Testis (tissue), 3 donors: ENCODE measurements around the gene KIF17. TPM values are rescaled to one million over a fixed set of nuclear protein-coding genes. Genes with fewer than 3 reads are reported as not detected.
A peak's percentile ranks its signal among the peaks of the same experiment; 100 is the strongest.

Experiments
- DNase-seq: peaks from one replicate; pipeline ENCODE4 v3.0.0-alpha.2; 2019
- H3K27ac ChIP-seq, 2 donors: fragments of 200-600 bp; sonication (generic); one replicate each; pipeline ENCODE4 v1.5.1; 2019
- H3K27me3 ChIP-seq: fragments of 200-600 bp; sonication (generic); one replicate; pipeline ENCODE4 v1.5.1; 2019
- H3K36me3 ChIP-seq: fragments of 200-600 bp; sonication (generic); one replicate; pipeline ENCODE4 v1.5.1; 2017; ENCODE audit warnings: low read depth; ENCODE audit errors: missing control alignments
- H3K4me1 ChIP-seq: fragments of 200-600 bp; sonication (generic); one replicate; pipeline ENCODE4 v1.5.1; 2019
- H3K4me3 ChIP-seq, 2 donors: fragments of 200-600 bp; sonication (generic); one replicate each; pipeline ENCODE4 v1.5.1; 2017 to 2019
- H3K9me3 ChIP-seq: fragments of 200-600 bp; sonication (generic); one replicate; pipeline ENCODE4 v1.5.1; 2017
- CTCF ChIP-seq, 3 experiments: fragments of 450-650 bp in 2 of 3; fragments of 200-600 bp in 1 of 3; sonication (generic) in 1 of 3; IDR thresholded peaks; one replicate each; pipeline ENCODE4 v1.5.1; 2016 to 2019; ENCODE audit warnings: antibody characterized with exemption in 3 of 3, mild to moderate bottlenecking in 2 of 3, moderate library complexity in 1 of 3
- POLR2A ChIP-seq: fragments of 450-650 bp; IDR thresholded peaks from one replicate; pipeline ENCODE4 v1.6.1; 2017; ENCODE audit warnings: antibody characterized with exemption, mild to moderate bottlenecking, moderate library complexity
- WGBS, 2 donors: methylation state at CpG; one replicate each; pipeline ENCODE4 v1.1.5; 2018; 5-methylcytosine and 5-hydroxymethylcytosine counted together
- intact Hi-C: fragments of 100-400 bp; cut with DNase I; formaldehyde crosslinking; loops from one replicate; pipeline ENCODE4 v1.15.1; 2023; ENCODE audit warnings: low total_unique reads
- polyA plus RNA-seq: library from polyadenylated mRNA; stranded (reverse); fragments of 350-450 nt; fragmentation: Illumina TruSeq; extraction: RNeasy Lipid Tissue Mini Kit (QIAGEN cat#74804); gene quantifications from one replicate; pipeline ENCODE4 v1.2.3, GENCODE V29; 2014; ENCODE audit warnings: low read depth, low replicate concordance; ENCODE audit not compliant: insufficient read depth
- total RNA-seq, 2 donors: library from RNA; depleted of rRNA; stranded (reverse); fragments of >200 nt; gene quantifications; one replicate each; pipeline ENCODE4 v1.2.3, GENCODE V29; 2016

The KIF17 gene
- total and polyA plus RNA-seq, 3 donors from 2014 or later = 36.1 to 80.2 (median 54.1) TPM

- peak; percentile 10 for DNase-seq
- intact Hi-C loops = no loop called here
- H3K4me1 ChIP-seq = peaks cover 15% of the 10 kb centered on the region
- no peak for TF ChIP-seq CTCF (IDR thresholded peaks at IDR 0.05)
- no peak for TF ChIP-seq POLR2A
- no peak overlapping the region for H3K4me3 ChIP-seq
- no peaks in the 10 kb centered on the region for H3K27me3 ChIP-seq
- no peaks in the 10 kb centered on the region for H3K9me3 ChIP-seq
- H3K36me3 ChIP-seq = no peaks in the 10 kb centered on the region
- no peak overlapping the region for H3K27ac ChIP-seq
- 83% methylated on average over 9 of the region's 9 CpGs for WGBS, 2 donors
Measured at GRCh38 chr1:20728371-20729154, 10.8 kb upstream of the KIF17 start.

- Histone ChIP-seq H3K27ac (no peak overlapping the region), H3K4me1 (peaks cover 8% of the 10 kb centered on the region), H3K27me3 (no peaks in the 10 kb centered on the region), H3K9me3 (no peaks in the 10 kb centered on the region), H3K36me3 (no peaks in the 10 kb centered on the region), H3K4me3 (no peak overlapping the region)
- intact Hi-C loops = no loop called here
- 77 to 84% methylated on average over 6 to 12 of the region's 13 CpGs for WGBS, 2 donors
- TF ChIP-seq CTCF (IDR thresholded peaks at IDR 0.05) = no peak
- TF ChIP-seq POLR2A = no peak
- peak; percentile 12 for DNase-seq
Measured at GRCh38 chr1:20727746-20728316, 10.0 kb upstream of the KIF17 start.

DNA sequence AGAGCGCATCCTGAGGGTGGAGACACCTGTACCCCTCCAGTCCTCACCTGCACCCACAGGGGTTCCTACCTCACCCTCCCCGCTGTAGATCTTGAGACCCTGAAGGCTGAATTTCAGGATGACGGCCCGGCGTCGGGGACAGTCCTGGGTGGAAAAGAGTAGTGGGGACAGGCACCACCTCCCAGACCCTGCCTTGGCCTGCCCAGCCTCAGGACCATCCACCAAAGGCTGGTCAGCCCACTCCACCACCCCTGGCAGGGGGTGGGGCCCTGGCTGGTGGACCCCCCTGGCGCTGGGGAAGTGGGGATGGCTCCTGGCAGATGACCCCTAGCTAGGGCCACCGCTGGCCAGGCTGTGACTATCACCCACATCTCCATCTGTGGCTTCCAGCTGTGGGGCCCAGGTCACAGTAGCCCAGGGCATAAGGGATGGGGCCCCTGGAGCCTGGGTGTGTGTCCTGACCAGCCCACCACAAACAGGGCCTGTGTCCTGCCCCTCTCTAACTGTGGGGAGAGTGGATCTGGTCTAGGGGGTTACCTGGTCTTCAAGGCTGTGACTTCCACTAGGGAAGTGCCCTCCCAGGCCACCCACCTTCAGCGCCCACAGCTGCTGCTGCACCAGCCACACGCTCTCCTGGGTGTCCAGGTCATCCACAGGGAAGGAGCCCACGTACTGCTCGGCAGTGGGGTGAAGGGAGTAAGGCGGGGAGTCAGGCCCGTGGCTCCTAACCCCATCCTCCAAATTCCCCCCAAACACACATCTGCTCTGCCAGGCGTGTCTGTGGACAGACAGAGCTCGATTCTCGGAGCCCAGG, 9.3 kb upstream of the KIF17 start:
- peak; percentile 4 for DNase-seq
- WGBS, 2 donors = 92 to 99% methylated on average over 10 to 14 of the region's 17 CpGs
- intact Hi-C loops = no loop called here

More for the DNA sequence above, 9.3 kb upstream of the KIF17 start:
- Histone ChIP-seq H3K36me3 (no peaks in the 10 kb centered on the region), H3K9me3 (no peaks in the 10 kb centered on the region), H3K27me3 (no peaks in the 10 kb centered on the region), H3K27ac (no peak overlapping the region), H3K4me1 (peaks cover under 1% of the 10 kb centered on the region), H3K4me3 (no peak overlapping the region)
- TF ChIP-seq POLR2A (no peak), CTCF (IDR thresholded peaks at IDR 0.05) (no peak)
